ENCODE data around the gene RBBP8NL. TPM values are rescaled to one million over a fixed set of nuclear protein-coding genes. Genes with fewer than 3 reads are reported as not detected.

The RBBP8NL gene
- polyA plus RNA-seq, 1 experiment, result not detected

DNA sequence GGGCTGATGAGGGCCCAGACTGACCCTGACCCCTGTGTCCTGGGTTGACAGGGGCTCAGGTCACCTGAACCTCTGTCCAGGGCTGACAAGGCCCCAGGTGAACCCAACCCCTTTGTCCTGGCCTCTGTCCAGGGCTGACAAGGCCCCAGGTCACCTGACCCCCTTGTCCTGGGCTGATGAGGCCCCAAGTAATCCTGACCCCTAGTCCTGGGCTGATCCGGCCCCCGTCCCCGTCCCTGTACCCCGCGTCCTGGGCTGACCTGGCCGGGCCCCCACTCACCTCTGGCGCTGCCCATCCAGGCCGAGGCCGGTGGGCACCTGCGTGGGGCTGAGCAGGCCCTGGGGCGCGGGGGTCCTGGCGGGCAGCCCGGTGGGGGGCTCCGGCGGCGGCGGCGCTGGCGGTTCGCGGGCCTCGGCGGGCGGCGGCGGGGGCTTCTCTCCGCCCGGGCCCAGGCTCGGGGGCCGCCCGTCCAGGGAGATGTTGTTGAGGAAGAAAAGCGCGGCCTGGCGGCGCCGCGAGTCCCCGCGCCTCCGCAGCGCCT is 20.6 kb downstream of the RBBP8NL start:
- TF ChIP-seq, protein P1, sequence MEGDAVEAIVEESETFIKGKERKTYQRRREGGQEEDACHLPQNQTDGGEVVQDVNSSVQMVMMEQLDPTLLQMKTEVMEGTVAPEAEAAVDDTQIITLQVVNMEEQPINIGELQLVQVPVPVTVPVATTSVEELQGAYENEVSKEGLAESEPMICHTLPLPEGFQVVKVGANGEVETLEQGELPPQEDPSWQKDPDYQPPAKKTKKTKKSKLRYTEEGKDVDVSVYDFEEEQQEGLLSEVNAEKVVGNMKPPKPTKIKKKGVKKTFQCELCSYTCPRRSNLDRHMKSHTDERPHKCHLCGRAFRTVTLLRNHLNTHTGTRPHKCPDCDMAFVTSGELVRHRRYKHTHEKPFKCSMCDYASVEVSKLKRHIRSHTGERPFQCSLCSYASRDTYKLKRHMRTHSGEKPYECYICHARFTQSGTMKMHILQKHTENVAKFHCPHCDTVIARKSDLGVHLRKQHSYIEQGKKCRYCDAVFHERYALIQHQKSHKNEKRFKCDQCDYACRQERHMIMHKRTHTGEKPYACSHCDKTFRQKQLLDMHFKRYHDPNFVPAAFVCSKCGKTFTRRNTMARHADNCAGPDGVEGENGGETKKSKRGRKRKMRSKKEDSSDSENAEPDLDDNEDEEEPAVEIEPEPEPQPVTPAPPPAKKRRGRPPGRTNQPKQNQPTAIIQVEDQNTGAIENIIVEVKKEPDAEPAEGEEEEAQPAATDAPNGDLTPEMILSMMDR (IDR thresholded peaks at IDR 0.05; ENCODE audit: low read depth, low read length), result no peak
- DNase-seq (ENCODE audit: low read depth, low spot score), result no peak
- ChIA-PET POLR2A (no interaction called here), CTCF (no interaction called here)
- Histone ChIP-seq H3K27me3 (ENCODE audit: control insufficient read depth, insufficient read depth, low read length) (peaks cover 12% of the 10 kb centered on the region), H3K4me3 (ENCODE audit: low read depth, low read length) (peak overlapping the region; percentile 68), H3K27ac (ENCODE audit: low read depth, low read length) (no peak overlapping the region), H3K9me3 (ENCODE audit: control insufficient read depth, insufficient read depth, low read length) (no peaks in the 10 kb centered on the region; the same call in 1 of the 2 replicates)

DNA sequence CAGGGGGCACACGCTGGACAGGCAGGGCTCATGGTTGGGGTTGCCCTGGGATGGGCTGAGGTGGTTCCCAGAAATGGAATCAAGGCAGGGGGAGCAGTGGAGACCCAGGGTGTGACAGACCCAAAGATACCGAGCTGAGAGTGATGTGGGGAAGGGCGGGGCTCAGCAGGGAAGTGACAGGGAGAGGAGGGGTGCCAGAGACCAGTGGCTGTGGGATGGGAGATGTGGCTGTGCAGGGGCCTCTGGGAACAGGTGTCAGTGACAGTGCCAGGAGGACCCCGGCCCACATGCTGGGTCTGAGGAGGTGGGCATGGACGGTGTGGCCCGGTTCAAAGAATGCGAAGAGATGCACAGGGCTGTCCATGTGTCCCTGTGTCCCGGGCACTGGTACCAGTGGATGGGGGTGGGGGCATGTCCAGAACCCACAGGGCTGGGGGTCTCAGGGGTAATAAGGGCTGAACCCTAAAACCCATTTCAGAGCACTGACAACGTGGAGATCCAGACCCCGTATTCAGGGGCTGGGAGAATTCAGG is 21.3 kb downstream of the RBBP8NL start:
- TF ChIP-seq, protein P1 (IDR thresholded peaks at IDR 0.05; ENCODE audit: low read depth, low read length), result no peak
- peak overlapping the region; percentile 68 for H3K4me3 ChIP-seq (ENCODE audit: low read depth, low read length)
- H3K27ac ChIP-seq (ENCODE audit: low read depth, low read length), result no peak overlapping the region
- H3K9me3 ChIP-seq (ENCODE audit: control insufficient read depth, insufficient read depth, low read length), result no peaks in the 10 kb centered on the region; the same call in 1 of the 2 replicates
- CTCF ChIA-PET, result interaction anchor here (0.9 to 1.1 kb wide), 2 partner anchors 10 to 104 kb away, joined by 4 to 5 read pairs; partner anchors contain the start of gene ADRM1
- DNase-seq (ENCODE audit: low read depth, low spot score), result no peak
- peaks cover 12% of the 10 kb centered on the region for H3K27me3 ChIP-seq (ENCODE audit: control insufficient read depth, insufficient read depth, low read length)
- POLR2A ChIA-PET, result no interaction called here

DNA sequence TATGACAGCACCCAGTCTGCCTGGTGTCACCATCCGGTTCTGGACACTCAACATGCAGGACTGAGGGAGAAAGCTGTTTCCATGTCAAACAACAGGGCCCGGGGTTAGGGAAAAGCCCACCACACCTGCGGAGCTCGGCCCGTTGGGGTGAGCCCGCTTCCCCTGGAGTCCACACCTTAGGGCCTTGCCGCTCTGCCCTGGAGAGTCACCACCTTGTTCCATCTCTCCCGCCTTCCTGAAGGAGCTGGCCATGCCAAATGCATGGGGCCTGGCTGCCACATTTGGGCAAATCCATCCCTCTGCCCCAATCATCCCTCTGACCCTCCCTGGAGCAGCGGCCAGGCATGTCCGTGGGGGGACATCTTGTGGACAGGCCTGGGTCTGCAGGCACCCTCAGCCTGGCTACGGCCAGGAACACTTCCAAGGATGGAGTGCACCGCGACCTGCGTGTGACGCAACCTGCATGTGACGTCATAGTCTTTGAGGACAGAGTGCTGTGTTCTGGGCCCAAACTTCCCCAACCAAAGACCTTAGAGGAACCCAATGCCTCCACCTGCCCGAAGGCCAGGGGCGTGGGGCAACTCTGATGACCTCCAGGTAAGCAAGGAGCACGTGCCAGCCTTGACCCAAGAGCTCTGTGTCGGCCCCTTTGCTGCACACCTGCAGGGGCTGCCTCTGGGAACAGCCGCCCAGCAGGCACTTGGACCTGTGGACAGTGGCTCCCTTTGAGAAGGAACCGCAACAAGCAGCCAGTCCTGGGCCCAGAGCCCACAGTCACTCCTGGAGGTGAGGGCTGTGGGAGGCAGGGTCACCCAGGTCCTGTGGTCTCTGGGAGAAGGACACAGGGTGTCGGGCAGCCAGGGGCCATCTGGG is 22.0 kb downstream of the RBBP8NL start:
- Histone ChIP-seq H3K9me3 (ENCODE audit: control insufficient read depth, insufficient read depth, low read length) (no peaks in the 10 kb centered on the region; the same call in 1 of the 2 replicates), H3K4me3 (ENCODE audit: low read depth, low read length) (peak overlapping the region; percentile 68; the same call in 1 of the 2 replicates), H3K27me3 (ENCODE audit: control insufficient read depth, insufficient read depth, low read length) (peaks cover 8% of the 10 kb centered on the region), H3K27ac (ENCODE audit: low read depth, low read length) (no peak overlapping the region)
- TF ChIP-seq, protein P1 (IDR thresholded peaks at IDR 0.05; ENCODE audit: low read depth, low read length), result peak; percentile 49
- ChIA-PET POLR2A (no interaction called here), CTCF (interaction anchor here (0.9 to 1.1 kb wide), 2 partner anchors 9 to 103 kb away, joined by 4 to 5 read pairs; partner anchors contain the start of gene ADRM1)
- DNase-seq (ENCODE audit: low read depth, low spot score), result no peak

DNA sequence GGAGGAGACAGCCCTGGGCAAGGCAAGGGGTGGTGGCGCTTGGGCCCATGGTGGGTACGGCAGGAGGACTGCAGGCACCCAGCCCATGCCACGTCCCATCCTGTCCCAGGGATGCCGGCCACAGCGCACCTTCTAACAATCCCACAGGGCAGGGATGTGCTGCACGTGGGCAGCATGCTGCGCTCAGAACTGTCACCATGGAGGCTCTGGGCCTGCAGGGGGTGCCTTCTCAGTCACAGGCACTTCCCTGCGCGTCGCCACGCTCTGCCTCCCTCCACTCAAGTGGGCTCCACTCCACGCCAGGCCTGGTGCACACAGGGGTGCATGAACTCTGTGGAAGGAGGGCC is 22.6 kb downstream of the RBBP8NL start:
- ChIA-PET POLR2A (no interaction called here), CTCF (interaction anchor here (1.1 kb wide), 1 partner anchor 8 kb away, joined by 4 read pairs; no protein-coding TSS in a partner anchor)
- no peak for DNase-seq (ENCODE audit: low read depth, low spot score)

More for the DNA sequence above, 22.6 kb downstream of the RBBP8NL start:
- Histone ChIP-seq H3K4me3 (ENCODE audit: low read depth, low read length) (no peak overlapping the region), H3K27me3 (ENCODE audit: control insufficient read depth, insufficient read depth, low read length) (peaks cover 6% of the 10 kb centered on the region), H3K27ac (ENCODE audit: low read depth, low read length) (no peak overlapping the region), H3K9me3 (ENCODE audit: control insufficient read depth, insufficient read depth, low read length) (no peaks in the 10 kb centered on the region; the same call in 1 of the 2 replicates)
- TF ChIP-seq, protein P1 (IDR thresholded peaks at IDR 0.05; ENCODE audit: low read depth, low read length), result no peak

Data from AG04450 (cell line).